ENCODE data around the gene GBP6.

DNA sequence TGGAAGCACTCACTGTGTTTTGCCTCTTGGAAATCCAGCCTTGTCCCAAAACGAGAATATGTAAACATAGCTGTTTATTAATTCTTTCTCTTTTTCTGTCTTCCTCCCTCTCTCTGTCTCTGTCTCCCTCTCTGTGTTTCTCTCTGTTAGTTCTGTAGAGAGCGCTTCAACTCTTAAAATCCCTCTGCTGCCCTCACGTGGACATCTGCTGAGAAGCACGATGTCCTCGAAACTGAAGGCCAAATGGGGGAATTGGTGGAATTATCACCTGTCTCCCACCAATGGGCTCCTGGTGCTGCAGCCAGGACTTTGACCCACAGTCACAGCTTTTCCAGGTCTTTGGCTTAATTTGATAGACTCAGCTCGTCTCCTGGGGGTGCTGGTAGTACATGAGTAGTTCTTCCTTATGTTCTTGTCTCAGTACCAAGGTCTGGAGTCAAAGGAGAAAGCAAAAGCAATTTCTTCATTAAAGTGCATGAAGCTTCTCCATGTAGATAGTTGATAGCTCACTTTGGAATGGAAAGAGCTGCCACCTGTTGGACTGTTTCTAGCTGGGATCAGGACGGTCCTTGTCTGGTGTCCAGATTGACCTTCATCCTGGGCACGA, 5.5 kb upstream of the GBP6 start:
- TF ChIP-seq EZH2 (IDR thresholded peaks at IDR 0.05; ENCODE audit: borderline replicate concordance, insufficient read depth, low read depth, low read length, poor library complexity, severe bottlenecking) = no peak
- TF ChIP-seq, protein P1, sequence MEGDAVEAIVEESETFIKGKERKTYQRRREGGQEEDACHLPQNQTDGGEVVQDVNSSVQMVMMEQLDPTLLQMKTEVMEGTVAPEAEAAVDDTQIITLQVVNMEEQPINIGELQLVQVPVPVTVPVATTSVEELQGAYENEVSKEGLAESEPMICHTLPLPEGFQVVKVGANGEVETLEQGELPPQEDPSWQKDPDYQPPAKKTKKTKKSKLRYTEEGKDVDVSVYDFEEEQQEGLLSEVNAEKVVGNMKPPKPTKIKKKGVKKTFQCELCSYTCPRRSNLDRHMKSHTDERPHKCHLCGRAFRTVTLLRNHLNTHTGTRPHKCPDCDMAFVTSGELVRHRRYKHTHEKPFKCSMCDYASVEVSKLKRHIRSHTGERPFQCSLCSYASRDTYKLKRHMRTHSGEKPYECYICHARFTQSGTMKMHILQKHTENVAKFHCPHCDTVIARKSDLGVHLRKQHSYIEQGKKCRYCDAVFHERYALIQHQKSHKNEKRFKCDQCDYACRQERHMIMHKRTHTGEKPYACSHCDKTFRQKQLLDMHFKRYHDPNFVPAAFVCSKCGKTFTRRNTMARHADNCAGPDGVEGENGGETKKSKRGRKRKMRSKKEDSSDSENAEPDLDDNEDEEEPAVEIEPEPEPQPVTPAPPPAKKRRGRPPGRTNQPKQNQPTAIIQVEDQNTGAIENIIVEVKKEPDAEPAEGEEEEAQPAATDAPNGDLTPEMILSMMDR (IDR thresholded peaks at IDR 0.05) = peak; percentile 92

All from B cell (primary cell).